HG02870 (cell line): ENCODE results near the gene BDH2.

ENCODE experiments used
- ATAC-seq: cut with Tn5 transposase; IDR thresholded peaks from one replicate; pipeline ENCODE4 v1.9.1; 2021; ENCODE audit warnings: mild to moderate bottlenecking, moderate library complexity; ENCODE audit not compliant: unreplicated experiment

BDH2 gene

GRCh38 chr4:103029300-103029699 is 70.3 kb downstream of the BDH2 start:
- no peak for ATAC-seq
